ENCODE data around the gene LGALS9. TPM values are rescaled to one million over a fixed set of nuclear protein-coding genes. Genes with fewer than 3 reads are reported as not detected.

LGALS9 gene
- total RNA-seq, 1 donor from 2014 or later, result 38.4 TPM

Other genes with a start within 250 kb of the LGALS9 start
- gene KSR1, start 174.7 kb upstream of the LGALS9 start, total RNA-seq, result 119 and 122 TPM in 2 replicates
- not detected in 2 replicates for gene NOS2, start 169.3 kb downstream of the LGALS9 start, total RNA-seq